Activated CD4-positive, alpha-beta T cell treated with anti-CD3 and anti-CD28 coated beads, Interleukin-2, amount 50 U/mL, for 24 hours (primary cell): Measurements from ENCODE around the gene WT1.

Source experiments
- DNase-seq, 2 donors: peaks; one replicate each; pipeline ENCODE4 v3.0.0-alpha.2; 2020; ENCODE audit warnings: low read depth in 1 of 2, low spot score in 1 of 2

Gene WT1

GRCh38 chr11:32425761-32426160 is 9.6 kb downstream of the WT1 start:
- DNase-seq: no peak

- DNase-seq: no peak
Measured at GRCh38 chr11:32422545-32422944, 12.8 kb downstream of the WT1 start.

- DNase-seq: no peak
Measured at GRCh38 chr11:32421992-32422391, 13.3 kb downstream of the WT1 start.

- no peak for DNase-seq
Measured at GRCh38 chr11:32420937-32421901, 14.1 kb downstream of the WT1 start.

- DNase-seq: no peak
Measured at GRCh38 chr11:32420139-32420538, 15.2 kb downstream of the WT1 start.

- DNase-seq: no peak
Measured at GRCh38 chr11:32418836-32419235, 16.5 kb downstream of the WT1 start.

GRCh38 chr11:32417806-32418205 is 17.5 kb downstream of the WT1 start:
- no peak for DNase-seq

GRCh38 chr11:32416301-32416700 is 19.0 kb downstream of the WT1 start:
- DNase-seq: no peak

GRCh38 chr11:32414925-32415324 is 20.4 kb downstream of the WT1 start:
- no peak for DNase-seq

GRCh38 chr11:32411942-32412615 is 23.3 kb downstream of the WT1 start:
- no peak for DNase-seq

GRCh38 chr11:32405592-32405991 is 29.7 kb downstream of the WT1 start:
- DNase-seq: no peak

GRCh38 chr11:32402836-32403235 is 32.5 kb downstream of the WT1 start:
- no peak for DNase-seq

GRCh38 chr11:32400670-32401369 is 34.5 kb downstream of the WT1 start:
- no peak for DNase-seq

GRCh38 chr11:32400196-32400595 is 35.1 kb downstream of the WT1 start:
- DNase-seq: no peak

- no peak for DNase-seq
Measured at GRCh38 chr11:32396991-32397390, 38.3 kb downstream of the WT1 start.

GRCh38 chr11:32396331-32396730 is 39.0 kb downstream of the WT1 start:
- DNase-seq: no peak

GRCh38 chr11:32395127-32395526 is 40.2 kb downstream of the WT1 start:
- DNase-seq: no peak

- DNase-seq: no peak
Measured at GRCh38 chr11:32392840-32393239, 42.5 kb downstream of the WT1 start.

GRCh38 chr11:32391956-32392553 is 43.3 kb downstream of the WT1 start:
- no peak for DNase-seq

- DNase-seq: no peak
Measured at GRCh38 chr11:32391479-32391878, 43.9 kb downstream of the WT1 start.

- DNase-seq: no peak
Measured at GRCh38 chr11:32390712-32391111, 44.6 kb downstream of the WT1 start.
